ENCODE measurements around the gene SMIM35.

DNA sequence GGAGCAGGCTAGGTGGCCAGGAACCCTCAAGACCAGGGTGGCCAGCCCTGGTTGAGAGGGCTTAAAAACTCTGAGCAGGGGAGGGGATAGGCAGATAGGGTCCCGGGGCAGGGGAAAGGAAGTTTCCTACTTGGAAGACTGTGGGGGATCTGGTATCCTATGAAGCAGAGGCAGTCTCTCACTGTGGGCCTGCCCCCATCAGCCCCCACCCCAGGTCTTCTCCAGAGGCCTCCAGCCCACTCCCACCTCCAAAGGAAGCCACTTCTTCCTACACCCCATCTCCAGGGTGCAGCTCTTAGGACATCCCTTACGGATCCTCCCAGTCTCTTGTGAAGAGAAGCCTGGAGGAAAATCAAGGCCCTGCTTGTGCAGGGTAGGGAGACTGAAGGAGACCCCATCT is 49.6 kb upstream of the SMIM35 start:
- TF ChIP-seq, protein P1, sequence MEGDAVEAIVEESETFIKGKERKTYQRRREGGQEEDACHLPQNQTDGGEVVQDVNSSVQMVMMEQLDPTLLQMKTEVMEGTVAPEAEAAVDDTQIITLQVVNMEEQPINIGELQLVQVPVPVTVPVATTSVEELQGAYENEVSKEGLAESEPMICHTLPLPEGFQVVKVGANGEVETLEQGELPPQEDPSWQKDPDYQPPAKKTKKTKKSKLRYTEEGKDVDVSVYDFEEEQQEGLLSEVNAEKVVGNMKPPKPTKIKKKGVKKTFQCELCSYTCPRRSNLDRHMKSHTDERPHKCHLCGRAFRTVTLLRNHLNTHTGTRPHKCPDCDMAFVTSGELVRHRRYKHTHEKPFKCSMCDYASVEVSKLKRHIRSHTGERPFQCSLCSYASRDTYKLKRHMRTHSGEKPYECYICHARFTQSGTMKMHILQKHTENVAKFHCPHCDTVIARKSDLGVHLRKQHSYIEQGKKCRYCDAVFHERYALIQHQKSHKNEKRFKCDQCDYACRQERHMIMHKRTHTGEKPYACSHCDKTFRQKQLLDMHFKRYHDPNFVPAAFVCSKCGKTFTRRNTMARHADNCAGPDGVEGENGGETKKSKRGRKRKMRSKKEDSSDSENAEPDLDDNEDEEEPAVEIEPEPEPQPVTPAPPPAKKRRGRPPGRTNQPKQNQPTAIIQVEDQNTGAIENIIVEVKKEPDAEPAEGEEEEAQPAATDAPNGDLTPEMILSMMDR (IDR thresholded peaks at IDR 0.05) = no peak
- no peak for TF ChIP-seq POLR2A (IDR thresholded peaks at IDR 0.05)
